Head of caudate nucleus (tissue), 42 donors: ENCODE results near the gene PC.
A peak's percentile ranks its signal among the peaks of the same experiment; 100 is the strongest.
"Not testable (repeated sequence)": the region's sequence is repeated elsewhere in the genome, so short reads cannot be mapped to it uniquely, and the experiment has no call there.

Experiments
- DNase-seq, 42 donors: peaks; one replicate each; pipeline versions ENCODE4 v3.0.0 to v3.0.0-alpha.2; 2020 to 2021; ENCODE audit warnings: mixed read lengths in 7 of 42
- intact Hi-C: fragments of 100-400 bp; cut with DNase I; formaldehyde crosslinking; loops from one replicate; pipeline ENCODE4 v1.15.0; 2022

The PC gene

GRCh38 chr11:66958232-66958955, at the start of gene PC:
Gene PC, minus strand, starts transcription at chr11:66958383. Its CDS starts 86,224 bp downstream, at chr11:66872159.
- intact Hi-C loops, result loop anchor here (1.0 to 5.0 kb wide), 2 partner anchors 75 to 101 kb away; partner anchors contain the start of gene LRFN4
- DNase-seq, result peak; percentile 98 to 100 (median 100)

DNA sequence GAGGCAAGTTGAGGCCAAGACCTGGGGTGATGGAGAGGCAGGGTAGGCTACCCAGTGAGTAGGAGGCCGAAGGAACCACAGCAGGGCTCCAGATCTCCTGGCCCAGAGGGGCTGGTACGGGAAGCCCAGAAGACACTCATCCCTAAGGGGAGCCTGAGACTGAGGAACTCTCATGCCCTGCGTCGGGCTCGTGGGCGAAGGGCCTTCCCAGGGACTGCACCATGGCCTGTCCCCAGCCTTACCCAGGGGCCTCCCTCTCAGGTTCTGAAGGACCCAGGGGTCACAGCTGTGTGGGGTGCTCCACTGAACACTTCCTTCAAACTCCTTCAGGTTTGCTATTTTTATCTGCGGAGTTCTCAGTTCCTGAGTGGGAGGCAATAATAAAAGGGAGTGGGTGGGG, 48.9 kb upstream of the PC start:
- DNase-seq, result no peak
- intact Hi-C loops, result no loop called here

- DNase-seq, result peak; percentile 9 to 88 (median 64)
- intact Hi-C loops, result no loop called here
Observed at GRCh38 chr11:67006029-67006884, 48.1 kb upstream of the PC start.

GRCh38 chr11:67005200-67005599, 47.0 kb upstream of the PC start:
- intact Hi-C loops, DNase-seq: not testable (repeated sequence)

DNA sequence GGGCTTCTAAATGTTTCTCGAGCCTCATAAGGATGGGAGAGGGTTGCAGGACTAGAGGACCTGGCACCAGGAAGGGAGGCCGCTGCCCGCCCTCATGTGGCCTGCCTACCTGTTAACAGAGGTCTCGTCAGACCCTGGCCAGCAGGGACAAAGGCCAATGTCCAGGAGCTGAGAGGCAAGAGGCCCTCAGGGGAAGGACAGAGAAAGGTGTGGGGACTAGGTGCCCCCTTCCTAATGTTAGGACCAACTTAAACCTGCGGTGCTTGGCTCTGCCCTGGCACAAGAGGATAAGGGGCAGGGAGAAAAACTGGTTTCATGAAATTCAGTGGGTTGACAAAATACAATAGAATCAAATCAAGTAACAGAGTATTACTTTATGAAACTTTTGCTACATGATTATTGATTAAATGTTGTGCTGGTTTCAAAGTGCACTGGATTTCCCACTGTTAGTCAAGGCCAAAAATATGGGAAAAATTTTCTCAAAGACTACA, 44.8 kb upstream of the PC start:
- no peak for DNase-seq

GRCh38 chr11:67002297-67002913, 44.2 kb upstream of the PC start:
- intact Hi-C loops, result no loop called here
- no peak for DNase-seq

More for the DNA sequence above, 44.8 kb upstream of the PC start:
- intact Hi-C loops, result no loop called here

- intact Hi-C loops, result no loop called here
- DNase-seq, result no peak
Observed at GRCh38 chr11:67001332-67001731, 43.1 kb upstream of the PC start.

DNA sequence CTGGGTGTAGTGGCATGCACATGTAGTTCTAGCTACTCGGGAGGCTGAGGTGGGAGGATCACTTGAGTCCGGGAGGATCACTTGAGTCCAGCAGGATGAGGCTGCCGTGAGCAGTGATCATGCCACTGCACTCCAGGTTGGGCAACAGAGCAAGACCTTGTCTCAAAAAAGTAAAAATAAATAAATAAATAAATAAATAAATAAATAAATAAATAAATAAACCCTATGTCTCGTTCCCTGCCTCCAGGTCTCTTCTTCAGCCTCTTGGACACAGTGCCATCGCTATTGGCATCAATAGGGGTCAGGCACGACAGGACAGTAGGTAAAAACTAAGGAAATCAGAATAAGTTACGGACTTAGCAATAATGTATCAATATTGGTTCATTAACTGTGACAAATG, 41.4 kb upstream of the PC start:
- no peak for DNase-seq
- intact Hi-C loops, result no loop called here

GRCh38 chr11:66996609-66997273, 38.6 kb upstream of the PC start:
- intact Hi-C loops, result no loop called here
- no peak for DNase-seq

DNA sequence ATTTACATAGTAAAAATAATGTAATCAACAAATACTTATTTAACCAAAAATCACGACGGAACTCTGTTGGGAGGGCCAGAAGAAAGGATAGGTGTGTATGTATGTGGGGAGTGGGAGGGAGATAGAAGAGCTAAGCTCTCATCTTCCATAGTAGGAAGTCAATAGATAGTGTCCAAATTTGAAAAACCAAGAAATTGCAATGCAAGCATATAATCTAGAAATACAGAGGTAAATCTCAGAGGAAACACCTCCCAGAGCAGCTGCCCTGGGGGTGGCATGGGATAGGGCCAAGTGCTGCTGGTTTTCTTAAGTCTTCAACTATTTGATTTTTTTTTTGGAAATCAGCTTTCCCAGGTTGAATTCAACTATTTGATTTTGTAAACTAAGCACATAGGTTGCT, 33.9 kb upstream of the PC start:
- intact Hi-C loops, result no loop called here
- no peak for DNase-seq

GRCh38 chr11:66989360-66989759, 31.2 kb upstream of the PC start:
- intact Hi-C loops, DNase-seq: not testable (repeated sequence)

- DNase-seq, intact Hi-C loops: not testable (repeated sequence)
Observed at GRCh38 chr11:66988741-66989140, 30.6 kb upstream of the PC start.

- intact Hi-C loops, result no loop called here
- DNase-seq, result no peak
Observed at GRCh38 chr11:66987924-66988637, 29.9 kb upstream of the PC start.

DNA sequence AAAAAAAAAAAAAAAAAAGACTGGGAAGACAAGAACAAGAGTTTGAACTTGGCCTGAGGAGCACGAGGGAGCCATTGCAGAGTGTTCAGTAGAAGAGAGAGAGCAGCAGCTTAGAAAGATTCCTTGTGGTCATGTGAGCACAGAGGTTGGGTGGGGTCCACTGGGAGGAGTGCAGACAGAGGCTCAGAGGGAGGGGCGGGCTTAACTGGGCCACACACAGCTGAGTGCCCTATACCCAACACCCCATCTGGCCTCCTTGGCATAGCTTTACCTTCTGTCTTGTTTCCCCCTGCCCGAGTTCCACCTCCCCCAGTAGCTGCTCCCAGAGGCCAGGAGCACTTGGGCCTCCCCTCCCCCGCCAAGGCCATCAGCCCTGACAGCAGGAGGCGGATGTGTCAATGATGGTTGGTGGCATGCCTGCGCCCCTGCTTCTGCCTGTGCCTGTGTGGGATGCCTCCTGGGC, 29.0 kb upstream of the PC start:
- intact Hi-C loops, result no loop called here

DNA sequence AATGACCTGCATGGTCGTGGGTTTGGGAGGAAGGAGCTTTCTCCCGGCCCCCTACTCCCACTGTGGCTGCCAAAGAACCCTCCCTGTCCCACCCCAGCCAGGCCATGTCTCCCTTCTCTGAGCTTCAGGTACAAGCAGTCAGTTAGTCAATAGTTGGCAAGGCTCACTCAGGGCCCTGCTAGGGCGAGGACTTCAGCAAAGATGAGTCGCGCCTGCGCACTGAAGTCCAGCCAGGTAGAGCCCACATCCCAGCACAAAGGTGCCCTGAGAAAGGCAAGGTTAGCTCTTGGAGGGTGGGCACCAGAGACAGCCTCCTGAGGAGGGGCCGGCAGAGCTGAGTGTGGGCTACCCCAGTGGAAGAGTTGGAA, 28.0 kb upstream of the PC start:
- DNase-seq, result no peak
- intact Hi-C loops, result no loop called here

More for the DNA sequence above, 29.0 kb upstream of the PC start:
- DNase-seq, result no peak

- DNase-seq, result peak in 1 of 42 donors; percentile 19
- intact Hi-C loops, result no loop called here
Observed at GRCh38 chr11:66985508-66986177, 27.5 kb upstream of the PC start.

DNA sequence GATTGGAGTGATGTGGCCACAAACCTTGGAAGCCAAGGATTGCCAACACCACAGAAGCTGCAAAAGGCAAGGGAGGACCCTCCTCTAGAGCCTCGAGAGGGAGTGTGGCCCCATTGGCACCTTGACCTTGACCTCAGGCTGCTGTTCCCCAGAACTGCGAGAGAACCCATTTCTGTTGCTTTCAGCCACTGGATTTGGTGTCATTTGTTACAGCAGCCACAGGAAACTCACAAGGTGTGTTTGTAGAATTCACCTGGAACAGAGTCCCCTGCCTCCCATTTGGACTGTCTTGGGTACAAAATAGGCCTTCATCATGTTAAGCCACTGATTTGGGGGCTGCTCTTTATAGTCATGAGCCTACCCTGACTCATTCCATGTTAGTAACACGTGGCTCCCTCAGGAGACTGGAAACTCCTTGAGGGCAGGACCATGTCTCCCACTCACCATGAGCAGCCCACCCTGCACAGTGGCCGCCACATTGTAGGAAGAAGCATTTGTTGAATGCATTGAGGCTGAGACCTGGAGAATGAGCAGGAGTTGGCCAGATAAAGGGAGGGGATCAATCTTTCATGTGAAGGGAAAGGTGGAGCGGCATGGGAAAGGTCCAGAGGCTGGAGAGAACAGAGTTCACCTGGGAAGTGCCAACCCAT, 25.2 kb upstream of the PC start:
- DNase-seq, result no peak
- intact Hi-C loops, result no loop called here
